Spleen (tissue), 7 donors: ENCODE measurements around the gene ERC2.

Source experiments
- POLR2A ChIP-seq, 3 donors: fragments of 450-650 bp; IDR thresholded peaks; one replicate each; pipeline ENCODE4 v1.5.1; 2017; ENCODE audit warnings: antibody characterized with exemption in 3 of 3, mild to moderate bottlenecking in 1 of 3
- POLR2AphosphoS5 ChIP-seq, 3 donors: sonication (generic); formaldehyde crosslinking; IDR thresholded peaks; one replicate each; pipeline ENCODE4 v1.5.1; 2017; ENCODE audit warnings: antibody characterized with exemption in 3 of 3
- TF ChIP-seq, protein P1 (sequence below), 11 experiments: fragments of 200-600 bp in 7 of 11; fragments of 450-650 bp in 4 of 11; sonication (generic) in 4 of 11; IDR thresholded peaks in 8 of 11; conservative IDR thresholded peaks in 3 of 11; 1 replicate in 7 of 11; 2 replicates in 4 of 11; pipeline versions ENCODE4 v1.4.0 to v1.8.0; 2016 to 2021; ENCODE audit warnings: antibody characterized with exemption in 11 of 11, inconsistent platforms in 4 of 11, mild to moderate bottlenecking in 1 of 11
- donor health status: DM: no; HTN: no; CAD: no; lungs with moderate emphysema.
- donor health status: DM: no; HTN: no; CAD: no.
- donor health status: DM: no; HTN: no; CAD: no.

DNA sequence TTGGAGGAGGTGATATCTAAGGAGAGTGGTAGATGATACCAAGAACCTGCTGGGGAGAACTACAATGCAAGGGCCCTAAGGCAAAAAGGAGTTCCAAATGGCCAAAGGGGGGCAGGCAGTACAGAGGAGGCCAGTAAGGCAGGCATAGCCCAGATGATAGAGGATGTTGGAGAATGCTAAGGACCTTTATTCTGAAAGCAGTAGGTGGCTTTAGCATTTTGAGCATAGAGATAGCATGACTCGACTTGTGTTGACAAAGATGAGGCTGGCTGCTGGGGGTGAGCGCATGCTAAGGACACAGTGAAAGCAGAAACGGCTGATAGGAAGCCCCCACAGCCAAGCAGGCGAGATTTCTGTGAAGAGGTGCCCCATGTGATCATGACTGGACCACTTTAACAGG lies 419.3 kb downstream of the ERC2 start:
- TF ChIP-seq, protein P1, sequence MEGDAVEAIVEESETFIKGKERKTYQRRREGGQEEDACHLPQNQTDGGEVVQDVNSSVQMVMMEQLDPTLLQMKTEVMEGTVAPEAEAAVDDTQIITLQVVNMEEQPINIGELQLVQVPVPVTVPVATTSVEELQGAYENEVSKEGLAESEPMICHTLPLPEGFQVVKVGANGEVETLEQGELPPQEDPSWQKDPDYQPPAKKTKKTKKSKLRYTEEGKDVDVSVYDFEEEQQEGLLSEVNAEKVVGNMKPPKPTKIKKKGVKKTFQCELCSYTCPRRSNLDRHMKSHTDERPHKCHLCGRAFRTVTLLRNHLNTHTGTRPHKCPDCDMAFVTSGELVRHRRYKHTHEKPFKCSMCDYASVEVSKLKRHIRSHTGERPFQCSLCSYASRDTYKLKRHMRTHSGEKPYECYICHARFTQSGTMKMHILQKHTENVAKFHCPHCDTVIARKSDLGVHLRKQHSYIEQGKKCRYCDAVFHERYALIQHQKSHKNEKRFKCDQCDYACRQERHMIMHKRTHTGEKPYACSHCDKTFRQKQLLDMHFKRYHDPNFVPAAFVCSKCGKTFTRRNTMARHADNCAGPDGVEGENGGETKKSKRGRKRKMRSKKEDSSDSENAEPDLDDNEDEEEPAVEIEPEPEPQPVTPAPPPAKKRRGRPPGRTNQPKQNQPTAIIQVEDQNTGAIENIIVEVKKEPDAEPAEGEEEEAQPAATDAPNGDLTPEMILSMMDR (IDR thresholded peaks at IDR 0.05 in 8 of 11, conservative IDR thresholded peaks at IDR 0.05 in 3 of 11), result no peak
- TF ChIP-seq POLR2A (IDR thresholded peaks at IDR 0.05), result no peak
- no peak for TF ChIP-seq POLR2AphosphoS5 (IDR thresholded peaks at IDR 0.05)
